Neuronal stem cell (in vitro differentiated cells): Measurements from ENCODE around the gene GRM4.

Experiments
- DNase-seq: peaks from one replicate; pipeline ENCODE4 v3.0.0-alpha.2; 2013; ENCODE audit warnings: low spot score
- H2AFZ ChIP-seq: one replicate; pipeline ENCODE4 v1.6.1; 2013; ENCODE audit warnings: mild to moderate bottlenecking, low read length, inconsistent platforms
- H2AK5ac ChIP-seq: 2 replicates; pipeline ENCODE4 v1.6.1; 2013; ENCODE audit warnings: low read depth, mild to moderate bottlenecking, inconsistent platforms, low read length, moderate library complexity, mixed read lengths
- H2BK120ac ChIP-seq: 2 replicates; pipeline ENCODE4 v1.6.1; 2013; ENCODE audit warnings: low read depth, mild to moderate bottlenecking, inconsistent platforms, low read length, moderate library complexity, mixed read lengths
- H2BK12ac ChIP-seq: one replicate; pipeline ENCODE4 v1.6.1; 2013; ENCODE audit warnings: low read length, inconsistent platforms
- H2BK15ac ChIP-seq: 2 replicates; pipeline ENCODE4 v1.6.1; 2013; ENCODE audit warnings: mild to moderate bottlenecking, low read length, inconsistent platforms, mixed read lengths
- H2BK5ac ChIP-seq: one replicate; pipeline ENCODE4 v1.6.1; 2013; ENCODE audit warnings: inconsistent platforms, mild to moderate bottlenecking, low read length, moderate library complexity
- H3K14ac ChIP-seq: one replicate; pipeline ENCODE4 v1.6.1; 2013; ENCODE audit warnings: low read length, inconsistent platforms
- H3K18ac ChIP-seq: 2 replicates; pipeline ENCODE4 v1.6.1; 2013; ENCODE audit warnings: low read length, inconsistent platforms
- H3K23ac ChIP-seq: 2 replicates; pipeline ENCODE4 v1.6.1; 2013; ENCODE audit warnings: low read depth, mild to moderate bottlenecking, mixed read lengths, low read length, inconsistent platforms; ENCODE audit not compliant: poor library complexity
- H3K27ac ChIP-seq: replicated peaks from 3 replicates; pipeline ENCODE4 v1.5.1; 2013; ENCODE audit warnings: low read length, inconsistent platforms
- H3K27me3 ChIP-seq, 3 experiments: 2 replicates each; pipeline ENCODE4 v1.6.1; 2013; ENCODE audit warnings: low read length in 3 of 3, mild to moderate bottlenecking in 2 of 3, inconsistent platforms in 1 of 3, low read depth in 1 of 3, mixed read lengths in 1 of 3, moderate library complexity in 1 of 3; ENCODE audit not compliant: control insufficient read depth in 3 of 3, insufficient read depth in 3 of 3
- H3K36me3 ChIP-seq, 2 donors: replicated peaks in 1 of 2; 2 replicates each; pipeline ENCODE4 v1.6.1; 2013; ENCODE audit warnings: low read length in 2 of 2; ENCODE audit not compliant: control insufficient read depth in 2 of 2, insufficient read depth in 2 of 2
- H3K4ac ChIP-seq: 2 replicates; pipeline ENCODE4 v1.6.1; 2013; ENCODE audit warnings: inconsistent platforms, mild to moderate bottlenecking, low read length, moderate library complexity
- H3K4me1 ChIP-seq, 2 donors: 1 replicate in 1 of 2; 2 replicates in 1 of 2; pipeline ENCODE4 v1.6.1; 2013; ENCODE audit warnings: low read length in 2 of 2, low read depth in 1 of 2; ENCODE audit not compliant: control insufficient read depth in 2 of 2, insufficient read depth in 1 of 2
- H3K4me2 ChIP-seq: one replicate; pipeline ENCODE4 v1.6.1; 2013; ENCODE audit warnings: mild to moderate bottlenecking, low read length, inconsistent platforms; ENCODE audit not compliant: insufficient read depth, poor library complexity, severe bottlenecking
- H3K4me3 ChIP-seq, 2 donors: 2 replicates each; pipeline ENCODE4 v1.5.1; 2013; ENCODE audit warnings: low read length in 2 of 2, mild to moderate bottlenecking in 2 of 2, inconsistent platforms in 1 of 2, moderate library complexity in 1 of 2
- H3K79me1 ChIP-seq: one replicate; pipeline ENCODE4 v1.6.1; 2013; ENCODE audit warnings: low read depth, mild to moderate bottlenecking, inconsistent platforms, low read length, moderate library complexity
- H3K9ac ChIP-seq: one replicate; pipeline ENCODE4 v1.6.1; 2013; ENCODE audit warnings: mild to moderate bottlenecking, low read depth, low read length, inconsistent platforms; ENCODE audit not compliant: poor library complexity
- H3K9me3 ChIP-seq, 2 donors: replicated peaks in 1 of 2; 2 replicates each; pipeline versions ENCODE3 to v1.6.1; 2013; ENCODE audit warnings: low read length in 2 of 2, mild to moderate bottlenecking in 2 of 2, inconsistent platforms in 1 of 2, low read depth in 1 of 2, mixed read lengths in 1 of 2, moderate library complexity in 1 of 2; ENCODE audit not compliant: control insufficient read depth in 2 of 2, insufficient read depth in 1 of 2
- H4K8ac ChIP-seq: one replicate; pipeline ENCODE4 v1.6.1; 2013; ENCODE audit warnings: low read depth, mild to moderate bottlenecking, inconsistent platforms, low read length, moderate library complexity
- H4K91ac ChIP-seq: one replicate; pipeline ENCODE4 v1.6.1; 2013; ENCODE audit warnings: low read length, low read depth, mild to moderate bottlenecking, inconsistent platforms; ENCODE audit not compliant: poor library complexity
- WGBS, 2 donors: extraction: QIAGEN DNeasy Blood & Tissue Kit; methylation state at CpG; one replicate each; pipeline ENCODE4 v1.1.7; 2013; ENCODE audit warnings: missing lambda C conversion rate in 2 of 2, mixed read lengths in 1 of 2; ENCODE audit not compliant: insufficient read length in 2 of 2, insufficient replicate concordance in 1 of 2; ENCODE audit errors: extremely low coverage in 2 of 2; 5-methylcytosine and 5-hydroxymethylcytosine counted together

Gene GRM4

GRCh38 chr6:34155471-34156300, 9.8 kb upstream of the GRM4 start:
- H3K27me3 ChIP-seq, result peaks cover 0 to 51% (median 34%) of the 10 kb centered on the region in 3 experiments
- no peak overlapping the region for H3K27ac ChIP-seq
- H2AFZ ChIP-seq, result no peak overlapping the region

DNA sequence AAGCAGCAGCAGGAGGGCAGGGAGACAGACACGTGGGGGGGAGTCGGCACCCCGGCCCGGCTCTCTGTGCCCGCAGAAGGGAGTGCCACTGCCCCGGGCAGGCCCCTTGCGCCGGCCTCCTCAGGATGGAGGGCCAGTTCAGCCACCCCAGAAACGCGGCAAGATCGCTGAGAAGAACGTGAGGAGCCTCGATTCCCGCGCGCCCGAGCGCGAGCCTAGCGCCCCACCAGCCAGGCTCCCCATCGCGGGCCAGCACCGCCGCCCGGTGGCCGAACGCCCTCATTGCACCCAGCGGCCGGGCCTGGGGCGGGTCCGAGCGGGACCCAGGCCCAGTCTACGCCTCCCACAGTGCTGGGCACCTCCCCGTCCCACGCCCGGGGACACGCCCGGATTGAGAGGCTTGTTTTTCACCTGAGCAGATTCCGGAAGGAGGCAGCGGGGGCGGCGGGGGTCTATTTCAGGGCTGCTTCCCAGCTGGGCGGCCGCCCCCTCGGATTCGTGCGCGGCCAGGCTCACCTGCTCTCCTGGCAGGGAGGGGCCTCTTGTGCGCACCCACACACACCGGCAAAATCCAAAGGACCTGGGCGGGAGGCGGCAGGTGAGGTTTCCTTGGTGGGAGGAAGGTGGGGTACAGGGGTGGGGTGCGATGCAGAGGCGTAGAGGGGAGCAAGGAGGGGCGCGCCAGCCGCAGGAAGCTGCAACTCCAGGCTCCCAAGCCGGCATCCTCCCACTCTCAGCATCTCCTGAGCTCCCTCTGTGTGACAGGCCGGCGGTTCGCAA, 9.0 kb upstream of the GRM4 start:
- H3K27ac ChIP-seq, result no peak overlapping the region
- H2AK5ac ChIP-seq, result peak overlapping the region; percentile 52
- peak overlapping the region; percentile 94 for H3K18ac ChIP-seq
- H3K14ac ChIP-seq, result peak overlapping the region; percentile 89
- H2BK12ac ChIP-seq, result peak overlapping the region; percentile 22
- H4K8ac ChIP-seq, result no peak overlapping the region
- H2BK120ac ChIP-seq, result no peak overlapping the region
- DNase-seq, result peak; percentile 63
- H3K4me3 ChIP-seq, result peak overlapping the region; percentile 12 to 67
- H3K9ac ChIP-seq, result no peak overlapping the region
- H3K4ac ChIP-seq, result no peak overlapping the region
- no peak overlapping the region for H2BK5ac ChIP-seq
- no peak overlapping the region for H2BK15ac ChIP-seq
- H3K4me2 ChIP-seq, result peak overlapping the region; percentile 75
- H3K23ac ChIP-seq, result peak overlapping the region; percentile 80
- no peaks in the 10 kb centered on the region for H3K36me3 ChIP-seq
- no CpG with 5 or more reads among the region's 61 CpGs for WGBS, 2 donors
- H2AFZ ChIP-seq, result peak overlapping the region; percentile 93
- no peak overlapping the region for H4K91ac ChIP-seq
- H3K27me3 ChIP-seq, result peaks cover 0 to 58% (median 42%) of the 10 kb centered on the region in 3 experiments
- H3K4me1 ChIP-seq, result peaks cover 4 to 6% of the 10 kb centered on the region in 2 donors
- no peaks in the 10 kb centered on the region for H3K9me3 ChIP-seq
- no peaks in the 10 kb centered on the region for H3K79me1 ChIP-seq

More at GRCh38 chr6:34155471-34156300, 9.8 kb upstream of the GRM4 start:
- Histone ChIP-seq H4K8ac (no peak overlapping the region), H4K91ac (no peak overlapping the region), H3K18ac (no peak overlapping the region), H3K23ac (no peak overlapping the region), H3K14ac (no peak overlapping the region), H3K4ac (no peak overlapping the region), H2BK5ac (no peak overlapping the region), H3K4me3 (no peak overlapping the region), H3K9me3 (peaks cover 2 to 4% of the 10 kb centered on the region in 2 donors), H3K4me1 (peaks cover 4 to 6% of the 10 kb centered on the region in 2 donors), H3K4me2 (no peak overlapping the region), H2BK12ac (no peak overlapping the region), H2BK15ac (no peak overlapping the region), H3K79me1 (no peaks in the 10 kb centered on the region), H3K9ac (no peak overlapping the region), H2AK5ac (no peak overlapping the region), H3K36me3 (no peaks in the 10 kb centered on the region), H2BK120ac (no peak overlapping the region)
- WGBS, 2 donors, result no CpG with 5 or more reads among the region's 24 CpGs
- no peak for DNase-seq

DNA sequence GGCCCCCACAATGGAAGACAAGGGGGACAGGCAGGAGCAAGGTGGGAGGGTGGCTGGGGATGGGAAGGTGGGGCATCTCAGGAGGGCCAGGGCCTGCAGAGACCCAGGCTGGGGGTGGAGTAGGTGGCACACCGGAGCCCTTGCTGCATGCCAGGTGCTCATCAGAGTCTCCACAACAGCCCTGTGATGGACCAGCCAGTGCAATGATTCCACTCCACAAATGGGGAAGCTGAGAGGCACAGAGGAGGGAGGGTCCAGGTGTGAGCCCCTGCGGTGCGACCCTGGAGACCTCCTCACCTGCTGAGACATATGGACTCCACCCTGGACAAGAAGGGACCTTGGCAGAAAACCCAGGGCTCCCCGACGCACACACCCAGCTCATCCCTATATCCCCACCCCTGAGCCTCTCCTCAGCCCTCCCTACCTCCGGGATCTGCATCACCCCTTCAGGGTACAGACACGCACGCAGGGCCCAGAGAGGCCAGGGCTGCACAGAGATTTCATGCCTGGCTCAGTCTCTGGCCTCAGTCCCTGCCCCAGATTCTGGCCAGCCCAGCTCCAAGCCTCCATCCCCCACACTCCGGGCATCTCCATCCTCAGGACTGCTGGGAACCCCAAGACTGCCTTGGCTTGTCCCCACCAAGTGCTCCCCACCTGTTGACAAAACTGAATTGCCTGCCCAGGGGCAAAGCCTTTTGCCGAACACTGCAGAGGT, 7.1 kb upstream of the GRM4 start:
- H3K9me3 ChIP-seq, result no peaks in the 10 kb centered on the region
- no CpG with 5 or more reads among the region's 10 CpGs for WGBS, 2 donors
- no peak overlapping the region for H2AFZ ChIP-seq
- no peak overlapping the region for H2BK120ac ChIP-seq
- H2BK5ac ChIP-seq, result no peak overlapping the region
- peak overlapping the region; percentile 21 for H3K14ac ChIP-seq
- no peak overlapping the region for H3K27ac ChIP-seq
- DNase-seq, result no peak
- peaks cover 0 to 77% (median 44%) of the 10 kb centered on the region in 3 experiments for H3K27me3 ChIP-seq
- H3K79me1 ChIP-seq, result no peaks in the 10 kb centered on the region
- H3K4me3 ChIP-seq, result no peak overlapping the region
- H4K8ac ChIP-seq, result no peak overlapping the region
- H3K4me1 ChIP-seq, result peaks cover 4 to 10% of the 10 kb centered on the region in 2 donors
- H3K23ac ChIP-seq, result no peak overlapping the region
- H4K91ac ChIP-seq, result no peak overlapping the region
- H3K9ac ChIP-seq, result no peak overlapping the region
- no peak overlapping the region for H3K4ac ChIP-seq
- H2BK12ac ChIP-seq, result no peak overlapping the region
- no peak overlapping the region for H3K4me2 ChIP-seq
- H2AK5ac ChIP-seq, result peak overlapping the region; percentile 74
- peak overlapping the region; percentile 92 for H2BK15ac ChIP-seq
- peak overlapping the region; percentile 28 for H3K18ac ChIP-seq
- H3K36me3 ChIP-seq, result no peaks in the 10 kb centered on the region
